Activated CD8-positive, alpha-beta T cell treated with anti-CD3 and anti-CD28 coated beads for 36 hours (primary cell): ENCODE data around the gene SH3GL2. TPM values are rescaled to one million over a fixed set of nuclear protein-coding genes. Genes with fewer than 3 reads are reported as not detected.

Experiments
- ATAC-seq: fragments of 200-7000 bp; cut with Tn5 transposase; one replicate; pipeline ENCODE4 v1.10.0; 2021; ENCODE audit warnings: mild to moderate bottlenecking, moderate library complexity
- CTCF ChIA-PET: fragments of 350-600 bp; sonication (Branson Sonifier 250); formaldehyde crosslinking; loops from one replicate; lab custom pipeline; 2021; ENCODE audit warnings: antibody characterized with exemption; lab: Charles Lee
- POLR2A ChIA-PET: fragments of 350-600 bp; sonication (Branson Sonifier 250); formaldehyde crosslinking; loops from one replicate; lab custom pipeline; 2021; ENCODE audit warnings: antibody characterized with exemption; lab: Charles Lee
- DNase-seq: peaks from one replicate; pipeline ENCODE4 v3.0.0-alpha.2; 2020
- H3K27ac Mint-ChIP-seq: one replicate; pipeline ENCODE4 v1.8.0; 2021; ENCODE audit warnings: mild to moderate bottlenecking, mixed read lengths
- H3K27me3 Mint-ChIP-seq: one replicate; pipeline ENCODE4 v1.8.0; 2021; ENCODE audit warnings: mixed read lengths
- H3K36me3 Mint-ChIP-seq: one replicate; pipeline ENCODE4 v1.8.0; 2021; ENCODE audit warnings: low read depth, mixed read lengths
- H3K4me1 Mint-ChIP-seq: one replicate; pipeline ENCODE4 v1.8.0; 2021; ENCODE audit warnings: low read depth, mixed read lengths
- H3K4me3 Mint-ChIP-seq: one replicate; pipeline ENCODE4 v1.8.0; 2021; ENCODE audit warnings: mild to moderate bottlenecking, moderate library complexity, mixed read lengths
- H3K9me3 Mint-ChIP-seq: one replicate; pipeline ENCODE4 v1.8.0; 2021; ENCODE audit warnings: mixed read lengths
- intact Hi-C: fragments of 100-400 bp; cut with micrococcal nuclease; formaldehyde crosslinking; loops from one replicate; pipeline ENCODE4 v1.10.0; 2022
- total RNA-seq, 2 experiments: library from RNA; stranded (reverse); gene quantifications; one replicate each; pipeline ENCODE4 v1.2.3, GENCODE V29; 2021
- TF ChIP-seq, protein P1 (sequence below): fragments of 200-600 bp; IDR thresholded peaks from one replicate; pipeline ENCODE4 v1.8.0; 2022; ENCODE audit warnings: antibody characterized with exemption, mild to moderate bottlenecking

Gene SH3GL2
- total RNA-seq, 2 experiments from 2014 or later = not detected

DNA sequence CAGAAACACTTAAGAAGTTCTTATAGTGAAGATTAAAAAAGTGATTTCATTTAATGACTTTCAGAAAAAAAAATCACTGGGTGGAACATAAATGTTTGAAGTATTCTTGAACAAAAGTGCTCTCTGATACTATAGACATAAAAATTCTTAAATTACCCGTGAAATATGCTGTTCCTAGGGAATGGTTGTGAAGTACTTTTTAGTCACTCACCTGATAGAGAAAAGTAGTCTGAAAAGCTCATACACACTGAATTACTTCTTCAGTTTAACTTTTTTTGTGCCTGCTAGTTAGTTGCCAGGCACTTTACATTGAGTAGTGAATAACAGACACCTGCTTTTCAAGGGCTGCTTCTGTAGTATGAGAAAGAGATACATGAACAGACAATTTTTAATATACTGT, 78.0 kb downstream of the SH3GL2 start:
- no peaks in the 10 kb centered on the region for H3K36me3 Mint-ChIP-seq
- TF ChIP-seq, protein P1, sequence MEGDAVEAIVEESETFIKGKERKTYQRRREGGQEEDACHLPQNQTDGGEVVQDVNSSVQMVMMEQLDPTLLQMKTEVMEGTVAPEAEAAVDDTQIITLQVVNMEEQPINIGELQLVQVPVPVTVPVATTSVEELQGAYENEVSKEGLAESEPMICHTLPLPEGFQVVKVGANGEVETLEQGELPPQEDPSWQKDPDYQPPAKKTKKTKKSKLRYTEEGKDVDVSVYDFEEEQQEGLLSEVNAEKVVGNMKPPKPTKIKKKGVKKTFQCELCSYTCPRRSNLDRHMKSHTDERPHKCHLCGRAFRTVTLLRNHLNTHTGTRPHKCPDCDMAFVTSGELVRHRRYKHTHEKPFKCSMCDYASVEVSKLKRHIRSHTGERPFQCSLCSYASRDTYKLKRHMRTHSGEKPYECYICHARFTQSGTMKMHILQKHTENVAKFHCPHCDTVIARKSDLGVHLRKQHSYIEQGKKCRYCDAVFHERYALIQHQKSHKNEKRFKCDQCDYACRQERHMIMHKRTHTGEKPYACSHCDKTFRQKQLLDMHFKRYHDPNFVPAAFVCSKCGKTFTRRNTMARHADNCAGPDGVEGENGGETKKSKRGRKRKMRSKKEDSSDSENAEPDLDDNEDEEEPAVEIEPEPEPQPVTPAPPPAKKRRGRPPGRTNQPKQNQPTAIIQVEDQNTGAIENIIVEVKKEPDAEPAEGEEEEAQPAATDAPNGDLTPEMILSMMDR = no peak
- no peak overlapping the region for H3K27ac Mint-ChIP-seq
- ATAC-seq = no peak
- no peak for DNase-seq
- H3K4me3 Mint-ChIP-seq = no peak overlapping the region
- POLR2A ChIA-PET = no interaction called here
- H3K4me1 Mint-ChIP-seq = no peaks in the 10 kb centered on the region
- H3K9me3 Mint-ChIP-seq = peaks cover 1% of the 10 kb centered on the region
- CTCF ChIA-PET = no interaction called here
- no peaks in the 10 kb centered on the region for H3K27me3 Mint-ChIP-seq
- intact Hi-C loops = no loop called here

DNA sequence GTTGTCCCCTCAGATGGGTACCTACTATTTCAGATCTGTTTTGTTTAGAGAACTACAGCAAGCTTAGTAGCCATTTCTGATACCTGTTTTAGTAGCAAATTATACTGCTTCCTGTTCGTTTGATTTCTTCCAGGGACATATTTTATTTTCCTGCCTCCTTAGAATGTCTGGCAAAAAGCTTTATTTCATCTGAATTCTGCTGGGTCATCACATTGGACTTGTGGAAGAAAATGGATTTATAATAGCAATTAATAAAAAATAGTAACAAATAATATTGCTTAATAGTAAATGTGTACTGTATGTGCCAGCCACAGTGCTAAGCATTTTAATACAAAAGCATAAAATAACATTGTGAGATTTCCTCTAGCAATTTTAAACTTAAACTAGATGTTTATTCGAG, 79.4 kb downstream of the SH3GL2 start:
- ChIA-PET POLR2A (no interaction called here), CTCF (no interaction called here)
- Mint-ChIP-seq H3K4me3 (no peak overlapping the region), H3K4me1 (no peaks in the 10 kb centered on the region), H3K27ac (no peak overlapping the region), H3K36me3 (no peaks in the 10 kb centered on the region), H3K9me3 (peaks cover 1% of the 10 kb centered on the region), H3K27me3 (no peaks in the 10 kb centered on the region)
- TF ChIP-seq, protein P1 = no peak
- DNase-seq (no peak), ATAC-seq (no peak)
- intact Hi-C loops = no loop called here

DNA sequence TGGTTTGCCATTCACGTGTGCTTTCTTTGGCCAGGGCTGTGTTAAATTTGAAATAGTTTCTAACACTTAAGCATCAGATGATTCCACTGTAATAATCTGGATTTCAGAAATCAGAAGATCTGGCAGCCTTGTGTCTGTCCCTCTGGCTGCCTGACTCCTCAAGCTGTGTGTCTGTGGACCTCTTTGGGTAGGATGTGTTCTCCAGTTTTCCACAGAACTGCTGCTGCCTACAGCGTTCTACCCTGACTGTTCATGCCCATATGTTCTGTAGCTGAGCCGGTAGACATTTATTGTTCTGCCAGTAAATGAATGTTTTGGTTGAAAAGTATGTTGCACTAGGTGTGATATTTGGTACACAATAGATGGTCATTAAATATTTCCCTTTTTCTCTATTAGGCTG, 81.3 kb downstream of the SH3GL2 start:
- Mint-ChIP-seq H3K36me3 (no peaks in the 10 kb centered on the region), H3K27me3 (no peaks in the 10 kb centered on the region), H3K9me3 (no peaks in the 10 kb centered on the region), H3K4me1 (no peaks in the 10 kb centered on the region), H3K4me3 (no peak overlapping the region), H3K27ac (no peak overlapping the region)
- DNase-seq (no peak), ATAC-seq (no peak)
- TF ChIP-seq, protein P1 = no peak
- ChIA-PET CTCF (no interaction called here), POLR2A (no interaction called here)
- intact Hi-C loops = no loop called here

DNA sequence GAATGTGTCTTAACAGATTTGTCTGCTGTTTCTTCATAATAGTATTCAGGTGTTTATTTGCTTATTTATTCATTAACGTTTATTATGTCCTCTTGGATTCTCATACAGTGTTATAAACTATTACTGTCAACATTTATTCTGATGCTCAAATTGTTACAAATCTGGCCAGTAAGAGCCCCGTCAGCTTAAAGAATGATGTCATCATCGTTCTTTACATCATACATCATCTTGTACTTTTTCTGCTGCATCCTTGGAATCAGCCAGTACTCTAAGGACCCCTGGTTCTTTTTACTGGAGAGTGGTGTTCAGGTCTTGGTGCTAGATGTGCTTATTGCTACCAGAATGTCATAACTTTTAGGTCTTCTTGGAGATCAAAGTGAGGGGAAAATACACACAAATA, 86.6 kb downstream of the SH3GL2 start:
- CTCF ChIA-PET = no interaction called here
- intact Hi-C loops = no loop called here
- H3K4me3 Mint-ChIP-seq = no peak overlapping the region
- DNase-seq = no peak
- H3K36me3 Mint-ChIP-seq = no peaks in the 10 kb centered on the region
- H3K27ac Mint-ChIP-seq = no peak overlapping the region
- POLR2A ChIA-PET = no interaction called here
- no peaks in the 10 kb centered on the region for H3K4me1 Mint-ChIP-seq
- no peaks in the 10 kb centered on the region for H3K9me3 Mint-ChIP-seq
- TF ChIP-seq, protein P1 = no peak
- no peaks in the 10 kb centered on the region for H3K27me3 Mint-ChIP-seq
- ATAC-seq = no peak

DNA sequence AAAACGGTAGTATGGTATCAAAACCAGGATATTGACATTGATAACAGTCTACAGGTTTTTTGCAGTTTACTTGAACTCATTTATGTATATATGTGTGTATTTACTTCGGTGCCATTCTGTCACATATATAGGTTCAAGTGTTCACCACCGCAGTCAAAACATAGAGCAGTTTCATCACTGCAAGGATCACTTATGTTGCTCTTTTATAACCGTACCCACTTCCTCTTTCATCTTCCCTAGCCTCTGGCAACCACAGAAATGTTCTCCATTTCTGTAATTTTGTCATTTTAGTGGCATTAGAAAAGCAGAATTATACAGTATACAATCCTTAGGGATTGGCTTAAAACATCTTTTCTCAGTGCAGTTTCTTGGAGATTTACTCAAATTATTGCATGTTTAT, 90.3 kb downstream of the SH3GL2 start:
- DNase-seq = no peak
- ChIA-PET POLR2A (no interaction called here), CTCF (no interaction called here)
- ATAC-seq = no peak
- H3K4me1 Mint-ChIP-seq = no peaks in the 10 kb centered on the region
- intact Hi-C loops = no loop called here
- H3K9me3 Mint-ChIP-seq = peaks cover 7% of the 10 kb centered on the region
- no peak overlapping the region for H3K27ac Mint-ChIP-seq
- TF ChIP-seq, protein P1 = no peak
- no peaks in the 10 kb centered on the region for H3K27me3 Mint-ChIP-seq
- no peak overlapping the region for H3K4me3 Mint-ChIP-seq
- no peaks in the 10 kb centered on the region for H3K36me3 Mint-ChIP-seq
